RKO (cell line): ENCODE results near the gene DCHS1.

Experiments
- DNase-seq: peaks from one replicate; pipeline ENCODE4 v3.0.0-alpha.2; 2016; ENCODE audit warnings: low spot score

Gene DCHS1

GRCh38 chr11:6587360-6587953 is 68.2 kb downstream of the DCHS1 start:
- no peak for DNase-seq

DNA sequence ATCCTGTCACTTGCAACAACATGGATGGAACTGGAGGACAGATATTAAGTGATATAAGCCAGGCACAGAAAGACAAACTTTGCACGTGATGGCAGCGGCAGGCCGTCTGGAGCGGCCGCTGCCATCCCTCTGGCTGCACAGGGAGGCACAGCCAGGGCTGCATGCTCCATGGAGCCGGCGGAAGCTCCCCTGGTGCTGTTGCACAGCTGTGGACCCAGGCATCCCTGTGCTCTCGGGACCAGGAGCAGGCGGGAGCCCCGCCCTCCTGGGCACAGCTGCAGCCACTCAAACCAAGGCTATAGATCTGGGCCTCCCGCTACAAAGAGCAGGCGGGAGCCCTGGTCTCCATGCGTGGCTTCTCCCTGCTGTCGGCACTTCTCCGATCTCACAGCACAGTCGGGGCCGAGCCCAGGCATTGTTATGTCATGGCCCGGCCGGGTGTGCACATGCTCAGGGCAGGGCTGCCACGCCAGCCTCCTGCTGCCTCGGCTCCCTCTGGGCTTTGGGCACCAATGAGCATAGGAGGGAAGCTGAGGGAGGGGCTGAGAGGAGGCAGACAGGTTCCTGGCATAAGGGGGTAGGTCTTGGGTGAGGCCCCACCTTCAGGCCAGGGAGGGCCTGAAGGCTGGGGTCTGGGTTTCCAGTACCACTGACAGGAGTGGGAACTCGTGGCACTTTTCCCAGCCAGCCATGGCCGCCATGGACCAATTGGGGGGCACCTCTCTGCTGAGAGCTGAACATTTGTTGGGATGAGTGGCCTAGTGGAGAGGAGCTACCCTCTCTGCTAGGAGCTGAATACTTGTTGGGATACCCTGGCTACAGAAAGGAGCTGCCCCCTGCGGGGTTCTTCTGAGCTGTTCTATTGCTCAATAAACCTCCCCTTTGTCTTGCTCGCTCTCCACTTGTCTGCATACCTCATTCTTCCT is 68.9 kb downstream of the DCHS1 start:
- no peak for DNase-seq

GRCh38 chr11:6584528-6584927 is 71.1 kb downstream of the DCHS1 start:
- DNase-seq = no peak

DNA sequence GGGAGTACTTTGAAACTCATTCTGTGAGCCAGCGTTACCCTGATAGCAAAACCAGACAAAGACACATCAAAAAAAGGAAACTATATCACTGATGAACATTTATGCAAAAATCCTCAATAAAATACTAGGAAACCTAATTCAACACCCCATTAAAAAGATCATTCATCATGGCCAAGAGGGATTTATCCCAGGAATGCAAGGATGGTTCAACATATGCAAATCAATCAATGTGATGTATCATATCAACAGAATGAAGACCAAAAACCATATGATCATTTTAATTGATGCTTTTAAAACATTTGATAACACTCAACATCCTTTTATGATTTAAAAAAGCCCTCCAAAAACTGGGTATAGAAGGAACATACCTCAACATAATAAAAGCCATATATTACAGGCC is 72.0 kb downstream of the DCHS1 start:
- no peak for DNase-seq

DNA sequence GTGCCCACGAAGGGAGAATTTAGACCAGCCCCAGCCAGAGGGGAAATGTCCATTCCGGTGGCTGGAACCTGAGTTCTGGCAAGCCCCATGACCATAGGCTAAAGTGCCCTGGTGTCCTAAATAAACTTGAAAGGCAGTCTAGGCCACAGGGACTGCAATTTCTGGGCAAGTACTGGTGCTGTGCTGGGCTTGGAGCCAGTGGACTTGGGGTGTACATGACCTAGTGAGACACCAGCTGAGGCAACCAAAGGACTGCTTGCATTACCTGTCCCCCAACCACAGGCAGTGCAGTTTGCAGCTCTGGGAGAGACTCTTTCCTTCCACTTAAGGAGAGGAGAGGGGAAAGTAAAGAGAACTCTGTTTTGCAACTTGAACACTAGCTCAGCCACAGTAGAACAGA is 75.9 kb downstream of the DCHS1 start:
- no peak for DNase-seq

- DNase-seq = no peak
Observed at GRCh38 chr11:6578134-6578533, 77.5 kb downstream of the DCHS1 start.

DNA sequence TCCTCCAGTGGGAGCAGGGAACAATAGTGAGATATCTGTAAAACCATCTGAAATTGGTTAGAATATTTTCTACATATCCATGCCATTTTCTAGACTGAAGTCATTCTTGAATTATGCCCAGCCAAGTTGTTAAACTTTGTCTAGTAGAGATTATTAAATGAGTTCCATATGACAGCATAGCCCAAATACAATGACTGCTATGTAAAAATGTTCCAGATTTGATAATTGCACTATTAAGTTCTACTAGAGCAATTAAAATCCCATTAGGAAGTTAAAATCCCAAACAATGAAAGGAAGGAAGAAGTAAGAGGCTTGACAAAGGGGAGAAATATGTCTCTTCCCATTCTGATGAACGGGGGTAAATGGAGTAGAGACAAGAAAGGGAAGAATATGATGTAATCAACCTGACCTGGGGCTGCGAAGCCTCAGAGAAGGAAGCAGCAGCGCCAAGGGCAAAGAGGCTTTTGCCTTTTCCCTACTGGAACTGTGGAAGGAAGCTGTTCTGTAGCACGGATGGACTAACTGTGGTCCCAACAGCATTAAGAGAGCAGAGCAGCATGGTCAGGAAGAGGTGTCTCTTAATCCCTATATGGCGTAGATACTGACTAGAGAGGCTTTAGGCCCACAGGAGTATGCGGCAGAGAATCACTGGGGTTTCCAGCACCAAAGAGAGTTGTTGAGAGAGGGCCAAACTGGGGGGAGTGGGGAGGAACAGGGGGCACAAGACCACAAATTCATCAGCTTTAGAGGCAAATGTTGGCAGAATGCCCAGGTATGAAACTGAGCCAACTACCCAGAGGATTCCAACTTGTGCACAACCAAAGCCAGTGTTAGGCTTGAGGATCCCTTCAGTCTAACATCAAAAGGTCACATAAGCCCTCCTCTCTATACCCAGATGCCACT is 78.9 kb downstream of the DCHS1 start:
- no peak for DNase-seq

GRCh38 chr11:6574816-6575715 is 80.5 kb downstream of the DCHS1 start:
- DNase-seq = no peak

GRCh38 chr11:6572215-6572614 is 83.4 kb downstream of the DCHS1 start:
- no peak for DNase-seq

DNA sequence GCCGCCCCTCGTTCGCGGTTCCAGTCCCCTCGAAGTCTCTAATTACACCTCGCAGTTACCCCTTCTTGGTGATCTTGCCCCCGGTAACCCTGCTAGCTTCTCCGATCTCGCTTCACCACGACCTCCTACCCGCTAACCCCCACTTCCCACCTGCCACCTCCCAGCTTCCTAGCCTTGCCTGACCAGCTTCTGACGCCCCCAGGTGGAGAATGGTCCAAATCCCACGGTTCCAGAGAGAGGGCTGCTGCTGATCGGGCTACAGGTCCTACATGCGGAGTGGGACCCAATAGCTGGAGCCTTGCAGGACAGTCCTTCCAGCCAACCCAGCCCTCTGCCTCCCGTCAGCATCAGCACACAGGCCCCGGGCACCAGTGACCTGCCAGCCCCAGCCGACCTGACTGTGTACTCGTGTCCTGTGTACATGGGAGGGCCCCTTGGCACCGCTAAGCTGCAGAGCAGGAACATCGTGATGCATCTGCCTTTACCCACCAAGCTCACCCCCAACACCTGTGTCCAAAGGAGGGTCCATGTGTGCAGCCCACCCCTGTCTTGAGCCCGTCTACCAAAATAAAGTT is 84.1 kb downstream of the DCHS1 start:
- no peak for DNase-seq
